Omental fat pad (tissue), 4 donors: ENCODE results near the gene UGT1A1. TPM values are rescaled to one million over a fixed set of nuclear protein-coding genes. Genes with fewer than 3 reads are reported as not detected.

Experiments
- ATAC-seq: fragments of 150-250 bp; one replicate; pipeline ENCODE4 v1.9.1; 2016; ENCODE audit warnings: mild to moderate bottlenecking, moderate library complexity; ENCODE audit not compliant: low FRiP score
- DNase-seq: peaks from one replicate; pipeline ENCODE4 v3.0.0-alpha.2; 2019; ENCODE audit warnings: low spot score
- CTCF ChIP-seq, 3 donors: fragments of 450-650 bp; IDR thresholded peaks; one replicate each; pipeline ENCODE4 v1.5.1; 2016 to 2017; ENCODE audit warnings: antibody characterized with exemption in 3 of 3, mild to moderate bottlenecking in 3 of 3, moderate library complexity in 2 of 3
- total RNA-seq, 4 donors: library from RNA; depleted of rRNA; stranded (reverse); fragments of >200 nt; gene quantifications; one replicate each; pipeline ENCODE4 v1.1.0, GENCODE V29; 2016

Gene UGT1A1
- total RNA-seq = not detected

GRCh38 chr2:233760043-233760442 lies at the start of gene UGT1A1:
TSS of gene UGT1A1 (plus strand) at chr2:233760270. CDS start at chr2:233760288, 18 bp downstream.
- ATAC-seq (no peak), DNase-seq (no peak)
- TF ChIP-seq CTCF (IDR thresholded peaks at IDR 0.05) = no peak

GRCh38 chr2:233711312-233712008 lies 48.6 kb upstream of the UGT1A1 start:
- DNase-seq = peak; percentile 70
- TF ChIP-seq CTCF (IDR thresholded peaks at IDR 0.05) = peak in 1 of 3 donors; percentile 7
- ATAC-seq = peak; percentile 72

- no peak for TF ChIP-seq CTCF (IDR thresholded peaks at IDR 0.05)
- ATAC-seq (no peak), DNase-seq (no peak)
Measured at GRCh38 chr2:233712611-233713261, 47.3 kb upstream of the UGT1A1 start, which contains the start of gene UGT1A5. TSS of gene UGT1A5 (plus strand) at chr2:233712907. CDS start at chr2:233712992, 85 bp downstream.

GRCh38 chr2:233713262-233713615 lies 46.8 kb upstream of the UGT1A1 start:
- no peak for DNase-seq
- TF ChIP-seq CTCF (IDR thresholded peaks at IDR 0.05) = no peak
- no peak for ATAC-seq

GRCh38 chr2:233714121-233714520 lies 45.9 kb upstream of the UGT1A1 start:
- TF ChIP-seq CTCF (IDR thresholded peaks at IDR 0.05) = no peak
- ATAC-seq (no peak), DNase-seq (no peak)

- ATAC-seq (no peak), DNase-seq (no peak)
- TF ChIP-seq CTCF (IDR thresholded peaks at IDR 0.05) = no peak
Measured at GRCh38 chr2:233718552-233718951, 41.5 kb upstream of the UGT1A1 start, which contains the start of gene UGT1A4. TSS of gene UGT1A4 (plus strand) at chr2:233718736. CDS start at chr2:233718821, 85 bp downstream.
